Liver (tissue), 9 donors: Measurements from ENCODE around the gene CC2D2A. TPM values are rescaled to one million over a fixed set of nuclear protein-coding genes. Genes with fewer than 3 reads are reported as not detected.

Experiments
- DNase-seq: peaks from one replicate; pipeline ENCODE4 v3.0.0-alpha.2; 2017; ENCODE audit warnings: low spot score
- H3K27ac ChIP-seq, 2 donors: one replicate each; pipeline ENCODE4 v1.7.0; 2013; ENCODE audit warnings: inconsistent platforms in 2 of 2, low read length in 2 of 2, control low read depth in 1 of 2, low read depth in 1 of 2, mild to moderate bottlenecking in 1 of 2
- H3K27me3 ChIP-seq, 4 donors: one replicate each; pipeline versions ENCODE4 v1.6.1 to v1.7.0; 2013; ENCODE audit warnings: low read length in 3 of 4, inconsistent platforms in 1 of 4, mild to moderate bottlenecking in 1 of 4, moderate library complexity in 1 of 4; ENCODE audit not compliant: control insufficient read depth in 4 of 4, insufficient read depth in 4 of 4
- H3K36me3 ChIP-seq, 4 donors: one replicate each; pipeline versions ENCODE4 v1.6.1 to v1.7.0; 2013; ENCODE audit warnings: low read length in 3 of 4, mild to moderate bottlenecking in 3 of 4, low read depth in 1 of 4, moderate library complexity in 1 of 4; ENCODE audit not compliant: control insufficient read depth in 4 of 4, insufficient read depth in 3 of 4
- H3K4me1 ChIP-seq, 4 donors: one replicate each; pipeline versions ENCODE4 v1.6.1 to v1.7.0; 2013; ENCODE audit warnings: low read length in 3 of 4, mild to moderate bottlenecking in 3 of 4, moderate library complexity in 1 of 4; ENCODE audit not compliant: control insufficient read depth in 4 of 4, insufficient read depth in 4 of 4
- H3K4me3 ChIP-seq, 3 donors: one replicate each; pipeline versions ENCODE4 v1.6.1 to v1.7.0; 2013; ENCODE audit warnings: low read length in 3 of 3, control low read depth in 1 of 3, low read depth in 1 of 3, mild to moderate bottlenecking in 1 of 3
- H3K9ac ChIP-seq, 2 donors: one replicate each; pipeline ENCODE4 v1.7.0; 2013; ENCODE audit warnings: low read length in 2 of 2, mild to moderate bottlenecking in 2 of 2, moderate library complexity in 2 of 2, control low read depth in 1 of 2, low read depth in 1 of 2
- H3K9me3 ChIP-seq, 4 donors: one replicate each; pipeline versions ENCODE4 v1.6.1 to v1.7.0; 2013; ENCODE audit warnings: low read length in 3 of 4; ENCODE audit not compliant: control insufficient read depth in 4 of 4
- ATF3 ChIP-seq: IDR thresholded peaks from 2 replicates; pipeline ENCODE4 v1.6.1; 2016; ENCODE audit warnings: antibody characterized with exemption
- EGR1 ChIP-seq, 2 donors: IDR thresholded peaks; 2 replicates each; pipeline ENCODE4 v1.6.1; 2016 to 2018; ENCODE audit warnings: antibody characterized with exemption in 2 of 2, low read depth in 2 of 2
- FOXA1 ChIP-seq: IDR thresholded peaks from 2 replicates; pipeline ENCODE4 v1.6.1; 2016; ENCODE audit warnings: antibody characterized with exemption
- HNF4A ChIP-seq, 2 donors: conservative IDR thresholded peaks; 2 replicates each; pipeline ENCODE4 v1.6.1; 2016; ENCODE audit warnings: antibody characterized with exemption in 2 of 2, mild to moderate bottlenecking in 2 of 2
- HNF4G ChIP-seq: IDR thresholded peaks from 2 replicates; pipeline ENCODE4 v1.6.1; 2016; ENCODE audit warnings: antibody characterized with exemption
- JUND ChIP-seq, 2 donors: IDR thresholded peaks; 2 replicates each; pipeline ENCODE4 v1.6.1; 2016; ENCODE audit warnings: antibody characterized with exemption in 2 of 2
- MAX ChIP-seq: IDR thresholded peaks from 2 replicates; pipeline ENCODE4 v1.6.1; 2016; ENCODE audit warnings: antibody characterized with exemption
- NR2F2 ChIP-seq: IDR thresholded peaks from 2 replicates; pipeline ENCODE4 v1.6.1; 2016; ENCODE audit warnings: antibody characterized with exemption
- RAD21 ChIP-seq, 2 donors: IDR thresholded peaks; 2 replicates each; pipeline ENCODE4 v1.6.1; 2016; ENCODE audit warnings: antibody characterized with exemption in 2 of 2, mild to moderate bottlenecking in 2 of 2
- REST ChIP-seq: IDR thresholded peaks from 2 replicates; pipeline ENCODE4 v1.6.1; 2016; ENCODE audit warnings: antibody characterized with exemption, mild to moderate bottlenecking
- RXRA ChIP-seq, 2 donors: IDR thresholded peaks; 2 replicates each; pipeline ENCODE4 v1.6.1; 2017 to 2018; ENCODE audit warnings: antibody characterized with exemption in 2 of 2, mild to moderate bottlenecking in 1 of 2
- SP1 ChIP-seq: IDR thresholded peaks from 2 replicates; pipeline ENCODE4 v1.6.1; 2018; ENCODE audit warnings: antibody characterized with exemption, mild to moderate bottlenecking
- TAF1 ChIP-seq: conservative IDR thresholded peaks from 2 replicates; pipeline ENCODE4 v1.6.1; 2016; ENCODE audit warnings: antibody characterized with exemption, mild to moderate bottlenecking
- YY1 ChIP-seq: IDR thresholded peaks from 2 replicates; pipeline ENCODE4 v1.6.1; 2016; ENCODE audit warnings: antibody characterized with exemption, mild to moderate bottlenecking
- ZBTB33 ChIP-seq: IDR thresholded peaks from 2 replicates; pipeline ENCODE4 v1.6.1; 2016; ENCODE audit warnings: antibody characterized with exemption
- WGBS: extraction: QIAGEN DNeasy Blood & Tissue Kit; methylation state at CpG from one replicate; pipeline ENCODE4 v1.1.7; 2013; 5-methylcytosine and 5-hydroxymethylcytosine counted together
- polyA plus RNA-seq, 2 donors: library from polyadenylated mRNA; stranded (reverse) in 1 of 2; unstranded in 1 of 2; fragments of 200-250 nt in 1 of 2; fragments of >200 nt in 1 of 2; fragmentation: Nextera tagmentation in 1 of 2; extraction: Ambion mirVana in 1 of 2; gene quantifications; one replicate each; pipeline versions ENCODE4 v1.2.1 to v1.2.3, GENCODE V29; 2013 to 2015
- total RNA-seq, 2 donors: library from RNA; depleted of rRNA; stranded (reverse); fragments of >200 nt; gene quantifications; one replicate each; pipeline ENCODE4 v1.2.3, GENCODE V29; 2014
- TF ChIP-seq, protein P1 (sequence below): fragments of 150-350 bp; IDR thresholded peaks from 2 replicates; pipeline ENCODE4 v1.5.1; 2017; ENCODE audit warnings: improper control_type of control experiment, low read depth, low read length; ENCODE audit not compliant: missing input control
- donor health status: healthy.
- donor health status: healthy.
- donor health status: healthy.
- donor health status: healthy.
- donor health status: healthy.

The CC2D2A gene
- total and polyA plus RNA-seq, 4 donors, result 2.3 to 3.8 (median 2.9) TPM

DNA sequence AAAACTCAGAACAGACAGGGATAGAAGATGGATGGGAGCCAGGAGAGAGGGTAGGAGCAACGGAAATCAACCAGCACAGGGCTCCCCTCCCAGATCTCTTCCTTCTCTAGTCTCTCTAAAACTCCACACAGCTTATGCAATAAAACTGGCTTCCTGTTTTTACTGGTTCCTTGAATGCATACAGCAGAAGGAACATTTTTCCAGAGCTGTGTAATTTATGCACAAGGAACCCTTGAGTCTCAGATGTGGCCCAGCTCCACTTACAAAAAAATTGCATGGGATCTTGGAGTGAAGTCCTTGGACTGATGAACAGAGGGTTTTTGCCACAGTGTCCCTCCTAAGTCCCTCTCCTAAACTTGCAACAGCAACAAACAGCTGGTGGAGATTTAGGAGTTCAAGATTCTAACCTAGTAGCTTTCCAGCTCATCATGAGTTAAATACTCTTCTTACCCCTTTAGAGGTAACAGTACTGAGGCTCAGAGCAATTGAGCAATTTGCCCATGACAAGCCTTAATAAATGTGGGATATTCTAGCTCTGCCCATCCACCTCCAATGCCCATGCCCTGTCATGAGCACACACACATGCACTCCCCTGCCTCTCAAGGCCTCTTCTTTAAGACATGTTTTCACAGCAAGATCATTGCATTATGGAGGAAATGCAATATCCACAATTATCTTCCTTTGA is 18.4 kb upstream of the CC2D2A start:
- DNase-seq, result no peak
- WGBS, result 59% methylated on average over 1 of the region's 1 CpG

DNA sequence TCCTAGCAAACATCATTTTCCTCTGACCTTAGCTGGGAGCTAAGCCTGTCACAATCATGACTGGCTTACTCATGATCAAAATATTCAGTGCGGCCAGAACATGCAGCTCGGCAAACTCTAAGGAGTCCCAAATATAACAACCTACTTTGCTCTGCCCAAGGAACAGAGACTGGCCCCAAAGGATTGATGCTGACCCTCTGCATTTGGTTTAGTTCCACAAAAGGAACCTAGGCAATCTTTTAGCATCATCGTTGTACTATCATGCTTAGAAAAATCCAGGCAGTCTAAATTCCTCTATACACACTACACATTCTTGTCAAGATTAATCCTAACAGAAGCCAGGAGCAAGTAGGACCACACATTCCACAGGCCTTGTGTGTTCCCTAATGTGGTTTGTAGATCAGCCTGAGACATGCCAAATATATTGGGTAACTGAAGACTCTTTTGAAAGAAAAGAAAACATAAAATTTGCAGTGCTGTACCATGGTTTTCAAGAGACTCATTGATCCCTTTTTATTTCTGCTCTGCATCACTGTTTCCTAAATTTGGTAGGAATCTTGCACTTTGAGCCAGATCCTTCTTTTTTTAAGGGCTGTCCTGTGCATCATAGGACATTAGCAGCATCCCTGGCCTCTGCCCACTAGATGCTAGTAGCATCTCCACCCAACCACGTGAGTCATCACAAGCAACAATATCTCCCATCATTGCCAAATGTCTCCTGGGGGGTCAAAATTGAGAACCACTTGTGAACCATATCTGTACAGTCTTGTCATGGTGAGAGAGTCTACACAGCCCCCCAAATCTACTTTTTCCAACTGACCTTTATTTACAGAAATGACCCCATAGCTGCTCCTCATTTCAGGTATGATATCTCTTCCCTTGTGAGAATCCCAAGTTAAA is 17.6 kb upstream of the CC2D2A start:
- no peak overlapping the region for H3K27ac ChIP-seq
- TF ChIP-seq EGR1 (IDR thresholded peaks at IDR 0.05; ENCODE audit: low read depth in 2 of 2), result no peak
- no peak for TF ChIP-seq FOXA1

More for the DNA sequence above, 18.4 kb upstream of the CC2D2A start:
- Histone ChIP-seq H3K4me3 (no peak overlapping the region), H3K27me3 (no peaks in the 10 kb centered on the region), H3K36me3 (no peaks in the 10 kb centered on the region), H3K9me3 (no peaks in the 10 kb centered on the region), H3K27ac (no peak overlapping the region), H3K9ac (no peak overlapping the region), H3K4me1 (peaks cover 0 to 10% (median 4%) of the 10 kb centered on the region in 4 donors)
- TF ChIP-seq ATF3 (no peak), MAX (no peak), NR2F2 (no peak), EGR1 (IDR thresholded peaks at IDR 0.05; ENCODE audit: low read depth in 2 of 2) (no peak), HNF4A (conservative IDR thresholded peaks at IDR 0.05) (no peak), RAD21 (IDR thresholded peaks at IDR 0.05) (peak in 1 of 2 donors; percentile 12)

GRCh38 chr4:15455290-15455689 is 14.4 kb upstream of the CC2D2A start:
- H3K4me1 ChIP-seq, result peaks cover 0 to 10% (median 5%) of the 10 kb centered on the region in 4 donors
- no peak overlapping the region for H3K4me3 ChIP-seq
- WGBS, result 54% methylated on average over 3 of the region's 3 CpGs
- H3K27ac ChIP-seq, result peak overlapping the region in 1 of 2 donors; percentile 46
- H3K9me3 ChIP-seq, result no peaks in the 10 kb centered on the region
- no peaks in the 10 kb centered on the region for H3K36me3 ChIP-seq
- no peaks in the 10 kb centered on the region for H3K27me3 ChIP-seq
- DNase-seq, result no peak
- H3K9ac ChIP-seq, result no peak overlapping the region
- TF ChIP-seq YY1, result peak; percentile 61
- TF ChIP-seq HNF4A (conservative IDR thresholded peaks at IDR 0.05), result peak; percentile 41 to 56
- TF ChIP-seq NR2F2, result no peak
- peak; percentile 48 to 73 for TF ChIP-seq RXRA (IDR thresholded peaks at IDR 0.05)
- peak; percentile 8 for TF ChIP-seq FOXA1
- no peak for TF ChIP-seq ZBTB33
- TF ChIP-seq MAX, result no peak
- peak; percentile 63 for TF ChIP-seq SP1
- no peak for TF ChIP-seq HNF4G
- TF ChIP-seq EGR1 (IDR thresholded peaks at IDR 0.05; ENCODE audit: low read depth in 2 of 2), result no peak
- TF ChIP-seq ATF3, result peak; percentile 66
- TF ChIP-seq REST, result peak; percentile 46
- no peak for TF ChIP-seq TAF1
- peak; percentile 35 to 56 for TF ChIP-seq RAD21 (IDR thresholded peaks at IDR 0.05)
- TF ChIP-seq JUND (IDR thresholded peaks at IDR 0.05), result peak in 1 of 2 donors; percentile 64
- TF ChIP-seq, protein P1, sequence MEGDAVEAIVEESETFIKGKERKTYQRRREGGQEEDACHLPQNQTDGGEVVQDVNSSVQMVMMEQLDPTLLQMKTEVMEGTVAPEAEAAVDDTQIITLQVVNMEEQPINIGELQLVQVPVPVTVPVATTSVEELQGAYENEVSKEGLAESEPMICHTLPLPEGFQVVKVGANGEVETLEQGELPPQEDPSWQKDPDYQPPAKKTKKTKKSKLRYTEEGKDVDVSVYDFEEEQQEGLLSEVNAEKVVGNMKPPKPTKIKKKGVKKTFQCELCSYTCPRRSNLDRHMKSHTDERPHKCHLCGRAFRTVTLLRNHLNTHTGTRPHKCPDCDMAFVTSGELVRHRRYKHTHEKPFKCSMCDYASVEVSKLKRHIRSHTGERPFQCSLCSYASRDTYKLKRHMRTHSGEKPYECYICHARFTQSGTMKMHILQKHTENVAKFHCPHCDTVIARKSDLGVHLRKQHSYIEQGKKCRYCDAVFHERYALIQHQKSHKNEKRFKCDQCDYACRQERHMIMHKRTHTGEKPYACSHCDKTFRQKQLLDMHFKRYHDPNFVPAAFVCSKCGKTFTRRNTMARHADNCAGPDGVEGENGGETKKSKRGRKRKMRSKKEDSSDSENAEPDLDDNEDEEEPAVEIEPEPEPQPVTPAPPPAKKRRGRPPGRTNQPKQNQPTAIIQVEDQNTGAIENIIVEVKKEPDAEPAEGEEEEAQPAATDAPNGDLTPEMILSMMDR, result no peak

More for the DNA sequence above, 17.6 kb upstream of the CC2D2A start:
- WGBS, result 75% methylated on average over 4 of the region's 4 CpGs
- peaks cover 0 to 10% (median 4%) of the 10 kb centered on the region in 4 donors for H3K4me1 ChIP-seq
- H3K4me3 ChIP-seq, result no peak overlapping the region
- no peaks in the 10 kb centered on the region for H3K36me3 ChIP-seq
- no peaks in the 10 kb centered on the region for H3K9me3 ChIP-seq
- no peak for DNase-seq
- H3K27me3 ChIP-seq, result no peaks in the 10 kb centered on the region
- no peak overlapping the region for H3K9ac ChIP-seq
